PC-9 (cell line): ENCODE results near the gene CD151.

Experiments
- CTCF ChIP-seq: fragments of 200-600 bp; sonication (generic); conservative IDR thresholded peaks from 2 replicates; pipeline ENCODE4 v1.6.1; 2017; ENCODE audit warnings: mixed run types, antibody characterized with exemption, mild to moderate bottlenecking, moderate library complexity
- EZH2 ChIP-seq: fragments of 200-600 bp; sonication (generic); IDR thresholded peaks from 2 replicates; pipeline ENCODE4 v1.8.0; 2017; ENCODE audit warnings: antibody characterized with exemption, low read depth

GRCh38 chr11:863023-863909, 30.5 kb downstream of the CD151 start:
- TF ChIP-seq CTCF = no peak
- no peak for TF ChIP-seq EZH2
